Activated T-cell treated with anti-CD3 and anti-CD28 coated beads, Interleukin-2, amount 50 U/mL, for 72 hours (primary cell): ENCODE results near the gene CDHR4. TPM values are rescaled to one million over a fixed set of nuclear protein-coding genes. Genes with fewer than 3 reads are reported as not detected.
A peak's percentile ranks its signal among the peaks of the same experiment; 100 is the strongest.

Experiments used
- ATAC-seq, 2 donors: fragments of 150-1000 bp; cut with Tn5 transposase; replicated peaks in 1 of 2; 2 replicates each; pipeline ENCODE4 v1.10.0; 2021; ENCODE audit warnings: moderate library complexity in 2 of 2, mild to moderate bottlenecking in 1 of 2
- DNase-seq, 2 donors: peaks; one replicate each; pipeline ENCODE4 v3.0.0; 2021 to 2022; ENCODE audit warnings: mixed read lengths in 1 of 2
- H3K27ac Mint-ChIP-seq: one replicate; pipeline ENCODE4 v1.8.0; 2022; ENCODE audit warnings: mild to moderate bottlenecking, moderate library complexity, mixed read lengths
- H3K27me3 Mint-ChIP-seq: one replicate; pipeline ENCODE4 v1.8.0; 2022; ENCODE audit warnings: low read depth, mixed read lengths
- H3K36me3 Mint-ChIP-seq, 2 donors: one replicate each; pipeline ENCODE4 v1.8.0; 2022; ENCODE audit warnings: mixed read lengths in 2 of 2, mild to moderate bottlenecking in 1 of 2; ENCODE audit not compliant: insufficient read depth in 2 of 2
- H3K4me1 Mint-ChIP-seq: one replicate; pipeline ENCODE4 v1.8.0; 2022; ENCODE audit warnings: low read depth, mixed read lengths
- H3K4me3 Mint-ChIP-seq, 2 donors: one replicate each; pipeline ENCODE4 v1.8.0; 2022; ENCODE audit warnings: mild to moderate bottlenecking in 2 of 2, mixed read lengths in 2 of 2, moderate library complexity in 2 of 2
- H3K9me3 Mint-ChIP-seq, 2 donors: one replicate each; pipeline ENCODE4 v1.8.0; 2022; ENCODE audit warnings: mixed read lengths in 2 of 2
- total RNA-seq, 2 donors: library from RNA; stranded (reverse); gene quantifications; one replicate each; pipeline ENCODE4 v1.2.3, GENCODE V29; 2022

Gene CDHR4
- total RNA-seq, 2 donors from 2014 or later, result 0.39 TPM; not detected in 1

DNA sequence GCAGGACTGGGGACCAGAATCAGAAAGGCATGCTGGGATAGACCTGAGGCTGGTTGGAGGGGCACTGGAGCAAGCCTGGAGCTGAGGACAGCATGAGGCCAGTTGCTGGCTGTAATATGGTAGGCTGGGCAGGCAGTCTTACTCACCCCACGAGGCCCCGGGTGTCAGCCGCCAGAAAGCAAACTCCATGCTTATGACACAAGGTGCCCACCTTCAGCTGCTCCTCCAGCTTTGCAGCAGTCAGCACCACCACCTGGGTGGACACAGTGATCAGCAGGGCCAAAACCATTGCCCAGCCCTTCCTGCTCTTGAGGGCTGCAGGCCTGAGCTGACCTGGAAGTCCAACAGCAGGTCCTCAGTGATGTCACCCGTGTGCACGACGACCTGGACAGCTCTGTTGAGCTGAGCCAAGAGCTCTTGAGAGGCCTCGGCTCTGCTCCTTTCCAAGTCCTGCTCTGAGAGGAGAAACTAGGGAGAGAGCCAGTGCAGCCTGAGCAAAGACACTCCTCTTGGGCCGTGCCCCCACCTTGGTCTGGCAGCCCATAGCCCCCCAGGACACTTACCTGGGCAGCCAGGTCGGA lies 13.3 kb upstream of the CDHR4 start:
- Mint-ChIP-seq H3K9me3 (no peaks in the 10 kb centered on the region), H3K27me3 (no peaks in the 10 kb centered on the region), H3K36me3 (no peaks in the 10 kb centered on the region), H3K4me3 (peak overlapping the region; percentile 96), H3K4me1 (peaks cover 24% of the 10 kb centered on the region), H3K27ac (peak overlapping the region; percentile 98)
- ATAC-seq (peak; percentile 7 to 8), DNase-seq (no peak)

DNA sequence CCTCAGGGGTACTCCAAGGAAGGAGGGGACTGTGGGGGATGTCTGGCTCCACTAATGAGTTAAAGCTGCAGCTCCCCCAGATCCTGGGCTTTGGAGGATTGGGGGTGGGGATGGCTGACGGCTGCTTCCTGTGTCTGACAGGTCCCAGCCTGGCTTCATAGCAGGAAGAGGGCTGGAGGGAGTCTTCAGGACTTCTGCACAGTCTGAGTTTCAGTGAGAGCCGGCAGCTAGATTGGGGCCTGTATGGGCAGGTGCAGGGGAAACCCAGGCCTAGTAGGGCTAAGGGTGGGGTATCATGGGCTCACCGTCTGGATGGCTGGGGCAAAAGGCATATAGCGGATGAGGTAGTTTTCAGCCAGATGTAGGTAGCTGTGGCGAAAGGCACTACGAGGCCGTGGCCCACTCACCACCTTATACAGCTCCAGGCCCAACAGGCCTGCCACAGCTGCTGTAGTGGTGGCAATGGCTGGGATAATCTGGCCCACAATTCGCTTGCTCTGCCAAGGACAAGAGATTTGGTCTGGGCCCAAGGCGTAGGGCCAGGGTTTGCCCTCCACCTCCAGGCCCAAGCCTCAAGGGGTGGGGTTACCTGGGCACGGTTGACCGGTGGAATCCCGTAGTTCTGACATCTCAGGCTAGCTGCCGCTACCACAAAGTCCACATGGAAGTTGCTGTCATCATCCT lies 7.9 kb upstream of the CDHR4 start:
- no peaks in the 10 kb centered on the region for H3K36me3 Mint-ChIP-seq
- H3K4me1 Mint-ChIP-seq, result peaks cover 47% of the 10 kb centered on the region
- H3K4me3 Mint-ChIP-seq, result no peak overlapping the region
- ATAC-seq, result no peak
- H3K27ac Mint-ChIP-seq, result no peak overlapping the region
- no peak for DNase-seq
- no peaks in the 10 kb centered on the region for H3K9me3 Mint-ChIP-seq
- H3K27me3 Mint-ChIP-seq, result peaks cover 1% of the 10 kb centered on the region

DNA sequence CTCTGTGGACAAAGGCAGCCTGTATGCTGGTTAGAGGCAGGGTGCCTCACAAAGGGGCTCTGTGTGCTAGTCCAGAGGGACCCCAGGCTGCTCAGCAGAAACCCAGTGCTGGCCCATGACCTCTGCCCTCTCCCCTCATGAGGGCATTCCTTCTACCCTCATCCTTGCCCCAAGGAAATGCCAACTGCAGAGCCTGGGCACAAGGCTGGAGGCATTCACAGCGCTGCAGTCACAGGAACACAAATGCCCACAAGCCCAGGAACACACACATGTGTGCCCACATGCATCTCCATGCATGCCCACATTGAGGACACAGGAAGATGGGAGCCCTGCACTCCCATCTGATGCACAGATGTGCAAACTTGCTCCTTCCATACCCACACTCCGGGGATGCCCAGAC lies 7.2 kb upstream of the CDHR4 start:
- Mint-ChIP-seq H3K27me3 (peaks cover 8% of the 10 kb centered on the region), H3K4me1 (peaks cover 50% of the 10 kb centered on the region), H3K36me3 (no peaks in the 10 kb centered on the region), H3K4me3 (no peak overlapping the region), H3K9me3 (no peaks in the 10 kb centered on the region), H3K27ac (no peak overlapping the region)
- DNase-seq (no peak), ATAC-seq (no peak)

DNA sequence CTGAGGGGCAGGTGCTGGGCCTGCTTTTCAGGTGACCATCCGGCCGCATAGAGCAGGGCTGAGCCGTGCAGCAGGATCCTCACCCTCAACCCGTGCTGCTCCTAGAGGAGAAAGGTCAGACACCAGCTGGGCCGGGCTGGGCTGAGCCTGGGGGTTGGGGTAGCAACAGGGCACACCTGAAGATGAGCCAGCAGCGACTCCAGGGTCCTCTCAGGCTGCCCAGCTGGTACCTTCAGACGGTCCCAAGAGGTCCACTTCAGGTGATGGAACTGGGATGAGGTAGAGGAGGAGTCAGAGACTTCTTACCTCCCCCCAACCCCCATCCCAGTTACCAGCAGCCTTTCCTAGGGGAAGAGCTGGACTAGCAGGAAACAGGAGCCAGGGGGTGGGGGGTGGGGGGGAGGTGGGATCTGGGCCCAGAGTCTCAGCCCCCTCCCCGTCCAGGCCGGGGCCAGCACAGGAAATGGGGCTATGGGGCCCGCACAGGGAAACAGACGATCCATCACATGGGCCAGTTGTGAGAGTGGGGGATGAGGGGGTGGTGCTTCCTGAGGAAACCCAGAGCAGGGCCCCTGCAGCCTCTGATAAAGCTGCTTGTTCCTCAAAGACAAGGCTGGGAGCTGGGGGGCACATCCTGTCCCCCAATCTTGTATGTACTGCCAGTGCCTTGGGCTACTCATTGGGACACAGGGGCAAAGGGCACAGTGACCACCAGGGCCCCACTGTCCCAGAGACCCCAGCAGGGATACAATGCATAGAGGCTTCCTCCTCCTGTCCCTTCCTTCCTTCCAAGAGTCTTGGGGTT lies 6.4 kb upstream of the CDHR4 start:
- peaks cover 16% of the 10 kb centered on the region for H3K27me3 Mint-ChIP-seq
- peak; percentile 29 to 31 for DNase-seq
- no peak overlapping the region for H3K27ac Mint-ChIP-seq
- H3K36me3 Mint-ChIP-seq, result no peaks in the 10 kb centered on the region
- ATAC-seq, result no peak
- peak overlapping the region in 1 of 2 donors; percentile 13 for H3K4me3 Mint-ChIP-seq
- H3K9me3 Mint-ChIP-seq, result no peaks in the 10 kb centered on the region
- H3K4me1 Mint-ChIP-seq, result peaks cover 50% of the 10 kb centered on the region

DNA sequence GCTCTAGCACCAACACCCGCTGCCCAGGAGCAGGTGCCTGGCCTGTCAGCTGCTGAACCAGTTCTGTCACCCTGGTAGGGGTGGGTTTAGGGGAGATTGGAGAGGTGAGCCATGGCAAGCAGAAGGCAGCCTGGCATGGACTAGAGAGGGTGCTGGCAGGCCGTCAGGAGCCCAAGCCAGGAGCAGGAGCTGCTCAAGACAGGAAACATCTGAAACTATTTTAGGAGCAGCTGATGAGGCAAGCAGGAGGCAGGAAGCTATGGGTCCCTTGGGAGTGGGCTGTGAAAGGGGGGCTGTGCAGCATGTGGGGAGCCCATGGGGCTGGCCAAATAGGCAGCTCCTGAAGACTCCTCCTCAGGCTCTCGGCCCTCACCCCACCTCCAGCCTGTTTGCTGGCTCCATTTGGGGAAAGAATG lies 5.7 kb upstream of the CDHR4 start:
- ATAC-seq, result no peak
- no peaks in the 10 kb centered on the region for H3K36me3 Mint-ChIP-seq
- DNase-seq, result no peak
- H3K9me3 Mint-ChIP-seq, result no peaks in the 10 kb centered on the region
- peaks cover 50% of the 10 kb centered on the region for H3K4me1 Mint-ChIP-seq
- H3K4me3 Mint-ChIP-seq, result peak overlapping the region; percentile 6 to 23
- peaks cover 18% of the 10 kb centered on the region for H3K27me3 Mint-ChIP-seq
- no peak overlapping the region for H3K27ac Mint-ChIP-seq

DNA sequence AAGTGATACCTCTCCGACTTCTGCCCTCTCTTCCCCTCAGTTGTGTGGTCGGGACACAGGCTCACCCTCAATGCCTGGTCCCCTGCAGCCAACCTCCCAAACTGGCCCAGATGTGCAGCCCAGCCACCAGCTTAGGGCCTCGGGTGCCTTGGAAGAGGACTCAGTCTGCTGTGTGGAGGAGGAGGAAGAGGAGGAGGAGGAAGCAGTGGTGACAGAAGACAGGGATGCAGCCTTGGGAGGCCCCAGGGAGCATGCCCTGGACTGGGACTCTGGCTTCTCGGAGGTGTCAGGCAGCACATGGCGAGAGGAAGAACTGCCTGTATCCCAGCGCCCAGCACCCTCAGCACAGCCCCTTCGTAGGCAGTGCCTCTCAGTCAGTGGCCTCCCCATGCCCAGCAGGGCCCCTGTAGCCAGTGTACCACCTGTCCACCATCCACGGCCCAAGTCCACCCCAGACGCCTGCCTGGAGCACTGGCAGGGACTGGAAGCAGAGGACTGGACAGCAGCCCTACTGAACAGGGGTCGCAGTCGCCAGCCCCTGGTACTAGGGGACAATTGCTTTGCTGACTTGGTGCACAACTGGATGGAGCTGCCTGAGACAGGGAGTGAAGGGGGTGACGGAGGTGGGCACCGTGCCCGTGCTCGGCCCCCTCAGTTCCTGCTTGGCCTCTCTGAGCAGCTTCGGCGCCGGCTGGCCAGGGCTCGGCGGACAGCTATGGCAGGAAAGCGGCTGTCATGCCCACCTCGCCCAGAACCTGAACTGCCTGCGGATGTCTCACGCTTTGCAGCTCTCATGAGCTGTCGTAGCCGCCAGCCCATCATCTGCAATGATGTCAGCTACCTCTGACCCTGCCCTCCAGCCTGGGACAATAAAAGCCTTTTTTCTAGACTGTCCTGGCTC lies 4.7 kb upstream of the CDHR4 start:
- Mint-ChIP-seq H3K36me3 (no peaks in the 10 kb centered on the region), H3K27ac (no peak overlapping the region), H3K4me1 (peaks cover 50% of the 10 kb centered on the region), H3K4me3 (peak overlapping the region; percentile 78 to 80), H3K9me3 (no peaks in the 10 kb centered on the region), H3K27me3 (peaks cover 18% of the 10 kb centered on the region)
- DNase-seq (no peak), ATAC-seq (no peak)

DNA sequence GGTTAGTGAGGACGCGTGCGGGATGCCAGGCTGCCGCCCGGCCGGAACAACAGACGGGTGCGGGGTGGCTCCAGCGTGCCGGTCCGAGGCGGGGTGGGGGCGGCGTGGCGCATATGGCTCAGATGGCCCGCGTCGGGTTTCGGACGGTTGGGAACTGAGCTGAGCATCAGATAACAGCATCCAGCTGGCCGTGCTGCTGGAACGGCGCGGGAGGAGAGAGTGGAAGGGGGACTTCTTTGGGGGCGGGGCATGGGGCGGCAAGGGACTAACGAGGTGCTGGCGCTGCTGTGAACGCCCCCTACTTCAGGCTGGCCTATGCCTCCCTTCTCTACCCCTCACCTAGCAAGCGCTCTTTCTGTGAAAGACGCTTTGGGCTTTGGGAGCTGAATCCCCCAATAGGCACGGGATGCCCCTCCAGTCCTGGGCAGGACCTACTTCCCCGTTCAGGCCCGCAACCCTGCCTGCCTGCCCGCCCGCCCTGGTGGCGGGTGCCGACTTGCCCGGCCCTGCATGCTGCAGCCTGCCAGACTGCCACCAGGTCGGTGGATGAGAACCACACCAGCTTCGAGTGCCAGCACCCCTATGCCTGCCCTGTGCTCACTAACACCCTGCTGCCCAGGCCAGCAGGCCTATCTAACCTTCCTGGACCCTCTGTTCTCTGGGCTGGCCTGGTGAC lies 3.9 kb upstream of the CDHR4 start:
- Mint-ChIP-seq H3K9me3 (no peaks in the 10 kb centered on the region), H3K36me3 (no peaks in the 10 kb centered on the region), H3K27me3 (peaks cover 18% of the 10 kb centered on the region), H3K27ac (no peak overlapping the region), H3K4me1 (peaks cover 50% of the 10 kb centered on the region), H3K4me3 (peak overlapping the region; percentile 78 to 80)
- ATAC-seq (peak; percentile 31 to 46), DNase-seq (peak; percentile 47 to 58)

DNA sequence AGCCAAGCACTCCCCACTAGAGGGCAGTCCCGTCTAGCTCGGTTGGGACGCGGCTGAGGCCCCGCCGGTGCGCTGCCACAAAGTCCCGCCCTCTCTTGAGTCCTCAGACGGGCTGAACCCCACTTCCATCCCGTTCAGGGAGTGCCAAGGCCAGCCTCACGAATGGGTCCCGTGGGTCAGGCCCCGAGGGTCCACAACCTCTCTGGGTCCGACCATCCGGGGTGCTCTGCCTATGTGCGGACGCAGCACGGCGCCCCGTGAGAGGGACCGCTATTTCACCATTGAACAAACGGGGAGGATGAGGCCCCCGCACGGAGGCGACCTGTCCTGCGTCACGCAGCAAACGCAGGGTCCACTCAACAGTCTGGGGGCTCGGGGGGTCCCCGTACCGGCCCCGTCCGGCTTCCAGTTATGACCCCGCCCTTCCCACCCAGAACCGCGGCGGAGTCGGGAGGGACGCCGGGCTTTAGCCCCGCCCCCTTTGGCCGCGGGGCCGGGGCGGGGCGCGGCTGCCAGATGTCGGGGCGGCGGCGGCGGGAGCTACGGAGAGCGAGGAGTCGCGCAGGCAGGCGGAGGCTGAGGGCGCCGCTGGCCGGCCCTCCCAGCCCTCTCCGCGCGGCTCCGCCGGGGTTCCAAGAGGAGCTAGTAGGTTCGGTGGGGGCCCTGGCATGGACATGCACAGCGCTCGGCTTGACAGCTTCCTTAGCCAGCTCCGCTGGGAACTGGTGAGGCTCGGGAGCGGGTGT lies 3.2 kb upstream of the CDHR4 start, which contains the start of gene INKA1:
Gene INKA1 (plus strand): TSS at position 543 of the 746 bp plus-strand sequence. CDS start 132 bp downstream, at position 675.
- peaks cover 45% of the 10 kb centered on the region for H3K4me1 Mint-ChIP-seq
- no peaks in the 10 kb centered on the region for H3K9me3 Mint-ChIP-seq
- peaks cover 18% of the 10 kb centered on the region for H3K27me3 Mint-ChIP-seq
- peak within 1 kb of the TSS; percentile 20 for H3K27ac Mint-ChIP-seq
- ATAC-seq (peak; percentile 87 to 88), DNase-seq (peak; percentile 92 to 93)
- no peaks in the 10 kb centered on the region for H3K36me3 Mint-ChIP-seq
- peak within 1 kb of the TSS; percentile 78 to 80 for H3K4me3 Mint-ChIP-seq

DNA sequence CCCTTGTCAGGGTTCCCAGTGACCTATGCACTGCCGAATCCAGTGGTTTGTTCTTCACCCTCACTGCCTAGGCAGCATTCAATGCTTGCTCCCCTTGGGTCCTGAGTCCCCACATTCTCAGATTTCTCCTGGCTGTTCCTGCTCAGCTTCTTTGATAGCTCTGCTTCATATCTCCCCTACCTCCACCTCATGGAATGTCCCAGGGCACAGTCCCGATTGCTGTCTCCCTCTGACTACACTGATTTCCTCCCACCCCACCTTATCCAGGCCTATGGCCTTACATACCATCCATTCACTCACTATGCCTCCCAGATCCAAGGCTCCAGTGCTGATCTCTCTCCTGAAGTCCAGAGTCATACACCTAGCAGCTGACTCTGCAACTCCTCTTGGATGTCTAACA lies 1.5 kb upstream of the CDHR4 start:
- peaks cover 28% of the 10 kb centered on the region for H3K4me1 Mint-ChIP-seq
- ATAC-seq (no peak), DNase-seq (no peak)
- no peaks in the 10 kb centered on the region for H3K9me3 Mint-ChIP-seq
- no peak overlapping the region for H3K4me3 Mint-ChIP-seq
- peaks cover 18% of the 10 kb centered on the region for H3K27me3 Mint-ChIP-seq
- no peaks in the 10 kb centered on the region for H3K36me3 Mint-ChIP-seq
- H3K27ac Mint-ChIP-seq, result no peak overlapping the region

DNA sequence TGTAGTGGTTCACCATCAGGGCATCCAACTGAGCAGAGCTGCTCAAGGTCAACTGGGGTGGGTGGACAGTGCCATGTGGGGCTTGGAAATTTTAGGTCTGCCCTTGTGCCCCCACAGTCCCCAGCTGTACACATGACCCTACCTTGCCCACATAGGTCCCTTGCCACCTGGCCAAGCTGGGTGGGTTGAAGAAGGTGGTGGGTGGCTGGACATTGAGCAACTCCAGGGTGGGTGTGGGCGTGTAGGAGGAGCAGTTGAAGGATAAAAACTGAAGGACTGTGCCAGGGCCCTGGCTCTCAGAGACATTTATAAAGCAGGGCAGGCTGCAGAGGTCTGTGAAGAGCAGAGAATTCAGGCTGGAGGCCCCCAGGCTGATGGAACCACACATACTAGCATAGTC lies 568 bp downstream of the CDHR4 start:
- H3K27me3 Mint-ChIP-seq, result peaks cover 18% of the 10 kb centered on the region

DNA sequence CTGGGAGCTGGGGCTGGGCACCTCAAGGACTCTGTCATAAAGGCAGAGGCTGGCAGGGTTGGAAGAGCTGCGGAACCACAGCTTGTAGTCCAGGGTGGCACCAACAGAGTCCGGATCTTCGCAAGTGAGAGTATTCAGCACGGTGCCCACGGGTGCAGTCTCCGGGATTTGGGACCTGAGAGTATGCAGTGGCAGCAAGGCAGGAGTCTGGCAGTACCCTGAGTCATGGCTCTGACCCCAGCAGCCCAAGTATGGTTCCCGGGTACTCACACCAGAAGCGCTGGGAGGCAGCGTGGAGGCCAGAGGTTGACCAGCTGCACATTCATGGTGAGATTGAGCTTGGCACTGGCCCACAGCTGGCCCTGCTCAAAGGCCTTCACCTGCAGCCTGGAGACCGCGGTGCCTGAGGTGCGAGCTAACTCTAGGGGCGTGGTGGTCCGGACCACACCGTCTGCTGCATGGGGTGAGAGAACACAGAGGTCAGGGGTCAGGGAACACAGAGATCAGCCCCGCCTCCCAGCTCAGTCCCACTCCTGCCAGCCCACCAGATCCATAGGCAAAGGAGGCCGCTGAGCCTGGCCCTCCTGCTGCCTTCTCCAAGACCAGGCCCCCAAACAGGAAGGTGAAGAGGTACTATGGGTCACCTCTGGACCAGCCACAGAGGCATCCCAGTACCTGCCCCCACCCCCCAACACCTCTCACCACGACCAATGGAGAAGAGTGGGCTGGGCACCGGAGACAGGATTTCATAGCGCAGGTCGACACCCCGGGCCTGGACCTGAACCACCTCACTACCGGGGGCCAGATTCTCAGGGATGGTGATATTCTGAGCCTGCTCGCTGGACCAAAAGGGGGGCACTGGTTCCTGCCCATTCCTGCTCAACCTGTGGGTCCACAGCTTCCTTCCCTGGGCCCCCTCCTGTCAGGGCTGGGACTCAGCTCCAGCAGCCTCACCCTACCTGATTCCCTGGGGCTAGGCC lies 4.5 kb downstream of the CDHR4 start:
- DNase-seq, result no peak
- no peaks in the 10 kb centered on the region for H3K27me3 Mint-ChIP-seq
- no peaks in the 10 kb centered on the region for H3K36me3 Mint-ChIP-seq
- H3K9me3 Mint-ChIP-seq, result no peaks in the 10 kb centered on the region
- H3K27ac Mint-ChIP-seq, result no peak overlapping the region
- H3K4me1 Mint-ChIP-seq, result peaks cover 3% of the 10 kb centered on the region
- H3K4me3 Mint-ChIP-seq, result no peak overlapping the region
- peak in 1 of 2 donors; percentile 10 for ATAC-seq

More for the DNA sequence above, 568 bp downstream of the CDHR4 start:
- DNase-seq (no peak), ATAC-seq (no peak)
- no peaks in the 10 kb centered on the region for H3K36me3 Mint-ChIP-seq
- H3K4me1 Mint-ChIP-seq, result peaks cover 10% of the 10 kb centered on the region
- H3K27ac Mint-ChIP-seq, result no peak overlapping the region
- no peaks in the 10 kb centered on the region for H3K9me3 Mint-ChIP-seq
- no peak overlapping the region for H3K4me3 Mint-ChIP-seq
